ENCODE results near the gene PLEKHF1. TPM values are rescaled to one million over a fixed set of nuclear protein-coding genes. Genes with fewer than 3 reads are reported as not detected.
"Not testable (repeated sequence)": the region's sequence is repeated elsewhere in the genome, so short reads cannot be mapped to it uniquely, and the experiment has no call there.

The PLEKHF1 gene
- total RNA-seq, 1 experiment from 2014 or later, result 31.4 TPM

DNA sequence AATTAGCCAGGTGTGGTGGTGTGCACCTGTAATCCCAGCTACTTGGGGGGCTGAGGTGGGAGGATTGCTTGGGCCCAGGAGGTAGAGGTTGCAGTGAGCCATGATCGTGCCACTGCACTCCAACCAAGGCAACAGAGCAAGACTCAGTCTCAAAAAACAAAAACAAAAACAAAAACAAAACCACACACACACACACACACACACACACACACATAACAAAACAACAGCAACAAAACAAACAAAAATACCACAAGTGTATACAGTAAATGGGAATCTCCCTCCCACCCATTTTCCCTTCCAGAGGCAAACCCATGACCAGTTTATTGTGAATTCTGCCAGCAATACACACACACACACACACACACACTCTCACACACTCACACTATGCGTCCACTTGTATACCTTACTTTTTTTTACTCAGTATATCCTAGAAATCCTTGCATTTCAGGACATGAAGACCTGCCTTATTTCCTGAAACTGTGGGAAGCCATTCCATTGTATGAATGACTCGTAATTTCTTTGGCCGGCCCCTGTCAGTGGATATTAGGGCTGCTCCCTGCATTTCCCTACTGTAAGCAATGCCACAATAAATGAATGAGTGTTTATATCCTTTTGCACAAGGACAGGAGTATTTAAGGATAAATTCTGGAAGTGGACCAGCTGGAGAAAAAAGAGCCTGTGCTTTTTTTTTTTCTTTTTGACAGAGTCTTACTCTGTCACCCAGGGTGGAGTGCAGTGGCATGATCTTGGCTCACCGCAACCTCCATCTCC, 6.9 kb upstream of the PLEKHF1 start:
- DNase-seq (ENCODE audit: low read depth), result no peak
- in situ Hi-C loops (cut with HindIII; ENCODE audit: low pct_unique_long_range_greater_than_20kb, low sequenced_read_pairs), result no loop called here

DNA sequence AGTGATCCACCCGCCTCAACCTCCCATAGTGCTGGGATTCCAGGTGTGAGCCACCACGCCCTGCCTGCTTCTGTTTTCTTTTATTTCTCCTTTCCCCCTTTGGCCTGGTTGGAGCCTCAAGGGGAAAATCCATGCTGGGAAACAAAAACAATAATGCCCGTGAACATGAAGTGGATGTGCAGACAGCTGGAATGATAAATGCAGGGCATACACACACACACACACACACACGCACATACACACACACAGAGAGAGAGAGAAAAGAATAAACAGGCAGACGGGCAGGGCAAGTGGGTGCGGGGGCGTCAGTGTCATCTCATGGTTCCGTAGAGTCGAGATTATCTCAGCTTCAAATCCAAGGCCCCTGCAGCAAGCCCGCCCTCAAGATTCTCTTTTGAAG, 4.4 kb upstream of the PLEKHF1 start:
- no peak for DNase-seq (ENCODE audit: low read depth)
- in situ Hi-C loops (cut with HindIII; ENCODE audit: low pct_unique_long_range_greater_than_20kb, low sequenced_read_pairs), result no loop called here

- in situ Hi-C loops (cut with HindIII; ENCODE audit: low pct_unique_long_range_greater_than_20kb, low sequenced_read_pairs), result no loop called here
- DNase-seq (ENCODE audit: low read depth), result no peak
Measured at GRCh38 chr19:29662278-29662603, 3.0 kb upstream of the PLEKHF1 start.

- DNase-seq (ENCODE audit: low read depth), result peak; percentile 67
- in situ Hi-C loops (cut with HindIII; ENCODE audit: low pct_unique_long_range_greater_than_20kb, low sequenced_read_pairs), result no loop called here
Measured at GRCh38 chr19:29662604-29663404, 2.5 kb upstream of the PLEKHF1 start.

GRCh38 chr19:29663861-29664752, 1.2 kb upstream of the PLEKHF1 start:
- in situ Hi-C loops (cut with HindIII; ENCODE audit: low pct_unique_long_range_greater_than_20kb, low sequenced_read_pairs), result no loop called here
- DNase-seq (ENCODE audit: low read depth), result peak; percentile 32

- in situ Hi-C loops (cut with HindIII; ENCODE audit: low pct_unique_long_range_greater_than_20kb, low sequenced_read_pairs), result no loop called here
- no peak for DNase-seq (ENCODE audit: low read depth)
Measured at GRCh38 chr19:29664753-29665214, 477 bp upstream of the PLEKHF1 start.

DNA sequence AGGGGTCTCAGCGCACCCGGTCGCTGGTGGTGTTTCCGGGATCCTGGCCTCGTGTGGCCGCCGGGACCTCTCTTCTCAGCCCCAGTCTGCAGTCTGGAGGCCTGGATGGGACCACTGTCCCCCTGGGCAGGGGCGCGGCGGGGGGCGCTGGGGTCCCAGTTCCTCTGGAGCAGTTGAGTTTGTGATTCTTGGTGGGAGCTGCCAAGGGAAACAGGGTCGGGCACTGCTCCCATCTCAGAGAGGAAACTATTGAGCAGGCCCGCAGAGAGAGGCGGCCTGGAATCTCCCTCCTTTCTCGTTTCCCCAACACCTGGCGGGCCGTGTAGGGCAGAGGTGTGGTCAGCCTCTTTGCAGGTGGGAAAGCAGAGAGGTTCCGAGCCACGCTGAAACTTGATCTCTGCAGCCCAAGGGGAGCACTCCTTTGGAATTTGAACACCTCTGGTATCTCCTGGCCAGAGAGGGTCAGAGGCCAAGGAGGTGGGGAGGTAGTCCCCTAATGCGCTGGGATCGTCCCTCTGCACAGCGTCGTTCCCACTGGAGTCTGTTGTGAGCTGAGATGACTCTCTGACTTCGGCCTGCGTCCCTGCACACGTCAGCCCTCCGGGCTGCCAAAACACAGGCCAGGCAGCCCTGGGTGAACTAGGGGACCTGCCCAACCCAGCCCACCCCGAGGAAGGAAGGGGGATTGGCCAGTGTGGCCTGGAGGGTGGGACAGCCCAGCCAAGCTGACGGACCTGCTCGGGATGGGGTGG, 741 bp downstream of the PLEKHF1 start:
- in situ Hi-C loops (cut with HindIII; ENCODE audit: low pct_unique_long_range_greater_than_20kb, low sequenced_read_pairs), result no loop called here
- peak; percentile 58 for DNase-seq (ENCODE audit: low read depth)

DNA sequence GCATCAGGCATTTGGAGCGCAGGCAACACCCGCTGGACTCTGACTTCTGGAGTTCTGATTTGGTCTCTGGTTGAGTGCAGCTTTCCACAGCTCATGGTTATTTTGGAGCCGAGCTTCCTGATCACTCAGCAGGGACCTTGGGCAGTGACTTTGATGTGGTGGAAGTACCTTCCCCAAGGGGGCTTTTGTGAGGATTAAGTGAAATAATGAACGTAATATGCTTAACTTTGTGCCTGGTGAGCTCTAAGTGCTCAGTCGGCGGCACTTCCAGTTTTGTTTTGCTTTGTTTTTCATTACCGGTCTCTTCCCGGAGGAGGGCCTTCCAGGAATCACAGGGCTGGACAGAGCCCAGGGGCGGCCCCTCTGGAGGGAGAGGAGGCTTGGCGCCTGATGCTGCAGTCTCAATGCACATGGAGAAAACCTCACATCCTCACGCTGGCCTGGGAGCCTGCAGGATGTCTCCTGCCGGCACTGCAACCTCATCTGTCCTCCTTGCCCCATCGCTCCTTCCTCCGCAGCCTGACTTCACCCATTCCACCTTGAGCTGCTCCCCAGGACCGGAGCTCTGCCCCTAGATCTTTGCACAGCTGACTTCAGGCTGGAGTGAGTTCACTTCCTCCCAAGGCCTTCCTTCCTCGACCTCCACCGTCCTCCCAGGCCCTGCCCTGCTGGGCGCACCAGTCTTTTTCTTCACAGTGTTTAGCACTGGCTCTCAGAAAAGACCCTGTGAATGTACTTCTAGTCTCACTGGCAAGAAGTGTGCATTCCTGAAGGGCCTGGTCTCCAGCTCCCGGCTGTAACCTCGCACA, 1.5 kb downstream of the PLEKHF1 start:
- peak; percentile 76 for DNase-seq (ENCODE audit: low read depth)
- in situ Hi-C loops (cut with HindIII; ENCODE audit: low pct_unique_long_range_greater_than_20kb, low sequenced_read_pairs), result no loop called here

DNA sequence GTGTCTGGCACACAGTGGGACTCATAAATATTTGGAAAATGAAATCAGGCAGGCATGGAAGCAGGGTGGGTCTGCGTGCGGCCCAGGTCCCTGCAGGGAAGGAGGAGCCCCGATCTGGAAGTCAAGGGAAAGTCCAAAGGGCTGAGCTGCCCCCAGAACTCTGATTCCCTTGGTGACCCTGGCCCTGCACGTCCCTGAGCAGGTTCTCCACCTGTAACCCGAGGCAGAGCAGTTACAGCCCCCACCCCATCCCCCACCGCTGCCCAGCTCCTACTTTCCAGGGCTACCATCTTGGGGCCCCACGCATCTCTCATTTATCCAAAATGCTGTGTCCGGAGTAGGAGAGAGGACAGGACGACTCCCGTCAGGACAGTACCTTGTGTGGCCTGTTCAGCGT, 2.1 kb downstream of the PLEKHF1 start:
- in situ Hi-C loops (cut with HindIII; ENCODE audit: low pct_unique_long_range_greater_than_20kb, low sequenced_read_pairs), result no loop called here
- no peak for DNase-seq (ENCODE audit: low read depth)

DNA sequence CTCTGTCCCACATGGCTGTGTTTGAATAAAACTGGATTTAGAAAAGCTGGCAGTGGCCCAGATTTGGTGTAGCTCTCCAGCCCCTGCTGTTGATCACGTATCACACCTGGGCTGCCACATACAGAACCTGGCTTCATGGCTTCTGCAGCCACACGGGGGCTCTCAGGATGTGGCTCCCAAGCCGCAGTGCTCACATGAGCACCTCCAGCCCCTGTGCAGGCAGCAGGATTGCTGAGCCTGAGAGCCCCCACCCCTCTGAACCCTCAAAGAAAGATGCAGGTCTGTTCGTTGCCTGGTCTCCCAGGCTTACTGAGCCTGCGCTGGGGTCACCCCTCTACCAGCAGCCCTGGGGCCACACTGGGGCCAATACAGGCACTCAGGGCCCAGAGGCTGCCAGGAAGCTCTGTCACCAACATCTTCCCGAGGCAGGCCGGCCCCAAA, 2.7 kb downstream of the PLEKHF1 start:
- in situ Hi-C loops (cut with HindIII; ENCODE audit: low pct_unique_long_range_greater_than_20kb, low sequenced_read_pairs), result no loop called here
- DNase-seq (ENCODE audit: low read depth), result no peak

DNA sequence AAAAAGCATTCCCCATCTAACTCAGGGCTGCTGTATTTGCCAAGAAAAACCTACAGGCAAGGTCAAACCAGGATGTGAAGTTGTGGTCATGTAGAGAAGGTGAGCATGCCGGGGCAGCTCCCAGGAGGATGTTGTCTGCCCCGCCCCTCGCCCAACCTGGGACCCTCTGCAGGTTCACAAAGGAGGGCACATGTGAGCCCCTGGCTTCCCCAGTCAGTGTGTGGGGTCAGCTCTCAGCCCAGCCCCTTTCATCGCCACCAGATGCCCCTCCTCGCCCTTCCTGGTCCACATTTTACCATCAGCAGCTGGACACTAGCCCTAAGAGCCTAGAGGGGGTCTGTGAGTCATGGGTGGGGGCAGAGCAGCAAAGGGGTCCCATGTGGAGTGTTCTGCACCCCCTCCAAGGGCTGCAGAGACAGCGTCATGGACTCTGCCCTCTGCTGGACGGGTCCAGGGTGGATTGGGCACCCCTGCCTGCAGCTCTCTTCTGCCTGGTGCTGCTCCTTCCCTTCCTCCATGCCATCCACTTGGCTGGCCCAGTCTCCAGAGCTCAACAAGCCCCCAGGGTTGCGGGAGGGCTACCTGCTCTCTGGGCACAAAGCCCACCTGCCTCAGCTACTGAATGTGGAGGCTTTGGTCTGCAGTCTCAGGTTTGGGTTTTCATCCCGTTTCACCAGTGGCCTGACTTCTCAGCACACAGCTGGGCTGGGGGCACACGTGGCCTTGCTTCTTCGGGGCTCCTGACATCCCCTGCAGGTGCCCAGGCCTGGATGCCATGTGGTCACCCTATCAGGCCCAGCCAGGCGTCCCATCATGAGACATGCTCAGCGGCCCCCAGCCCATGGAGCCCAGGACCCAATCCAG, 3.7 kb downstream of the PLEKHF1 start:
- peak; percentile 41 for DNase-seq (ENCODE audit: low read depth)
- in situ Hi-C loops (cut with HindIII; ENCODE audit: low pct_unique_long_range_greater_than_20kb, low sequenced_read_pairs), result no loop called here

GRCh38 chr19:29670255-29670654, 5.0 kb downstream of the PLEKHF1 start:
- in situ Hi-C loops (cut with HindIII; ENCODE audit: low pct_unique_long_range_greater_than_20kb, low sequenced_read_pairs), result no loop called here
- DNase-seq (ENCODE audit: low read depth), result no peak

- DNase-seq (ENCODE audit: low read depth); in situ Hi-C loops (cut with HindIII; ENCODE audit: low pct_unique_long_range_greater_than_20kb, low sequenced_read_pairs): not testable (repeated sequence)
Measured at GRCh38 chr19:29671026-29671392, 5.7 kb downstream of the PLEKHF1 start.

DNA sequence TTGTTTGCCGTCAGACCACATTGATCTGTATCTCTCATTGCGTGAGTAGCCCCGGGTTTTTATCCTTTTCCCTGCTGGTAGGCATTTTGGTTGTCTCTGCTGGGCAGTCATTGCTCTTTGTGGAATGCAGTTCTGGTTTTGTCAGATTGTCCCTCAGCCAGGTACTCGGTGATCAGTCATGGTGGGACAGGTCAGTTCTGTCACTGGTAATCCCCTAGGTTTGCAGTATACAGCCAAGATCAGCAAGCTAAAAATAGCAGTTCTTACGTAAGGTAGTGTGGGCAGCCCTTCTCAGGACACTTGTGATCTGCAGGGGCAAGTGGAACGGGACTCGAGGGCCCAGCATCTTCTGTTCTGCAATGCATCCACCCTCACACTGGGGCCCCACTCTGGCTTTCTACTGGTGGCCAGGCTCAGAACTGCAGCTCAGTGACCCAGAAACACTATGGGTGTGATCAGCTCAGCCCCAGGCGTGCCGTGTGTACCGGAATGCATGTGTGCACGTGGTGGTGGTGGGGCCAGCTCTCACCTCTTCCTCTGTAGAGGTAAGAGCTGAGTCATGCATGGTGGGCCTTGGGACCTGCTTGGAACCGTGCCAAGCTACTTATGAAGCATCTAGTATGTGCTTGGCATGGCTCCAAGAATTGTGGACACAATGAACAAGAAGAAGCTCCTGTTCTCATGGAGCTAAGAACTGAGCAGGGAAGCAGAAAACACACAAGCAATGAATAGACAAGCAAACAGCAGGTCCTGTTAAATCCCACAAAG, 6.3 kb downstream of the PLEKHF1 start:
- DNase-seq (ENCODE audit: low read depth), result peak; percentile 97
- in situ Hi-C loops (cut with HindIII; ENCODE audit: low pct_unique_long_range_greater_than_20kb, low sequenced_read_pairs), result no loop called here

GRCh38 chr19:29672319-29672932, 7.2 kb downstream of the PLEKHF1 start:
- in situ Hi-C loops (cut with HindIII; ENCODE audit: low pct_unique_long_range_greater_than_20kb, low sequenced_read_pairs), result no loop called here
- no peak for DNase-seq (ENCODE audit: low read depth)

All from Caki2 (cell line).